NK-92 treated with Interleukin-12 subunit alpha and Interleukin-12 subunit beta, amount 100 ng/mL, for 24 hours (cell line): ENCODE measurements around the gene TNIP2.

ENCODE experiments used
- DNase-seq: peaks from one replicate; lab custom pipeline; 2025; lab: John Stamatoyannopoulos, UW

Gene TNIP2

DNA sequence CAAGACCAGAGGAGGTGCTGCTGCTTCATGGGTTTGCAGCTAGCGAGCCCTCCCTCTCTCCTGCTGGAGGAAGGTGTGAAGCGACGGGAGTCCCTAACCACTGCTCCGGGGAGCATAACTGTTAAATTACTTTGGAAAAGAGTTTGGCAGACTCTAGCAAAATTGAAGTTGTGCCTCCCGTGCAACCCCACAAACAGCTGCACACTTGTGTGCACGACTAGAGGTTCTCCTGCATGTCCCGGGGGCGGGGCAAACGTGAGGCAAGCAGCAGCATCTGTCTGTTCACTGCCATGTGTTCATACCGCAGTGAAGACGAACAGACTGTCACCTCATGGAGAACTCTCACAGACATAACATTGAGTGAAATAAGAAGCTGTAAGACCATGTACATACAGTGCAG, 34.5 kb downstream of the TNIP2 start:
- DNase-seq, result no peak

DNA sequence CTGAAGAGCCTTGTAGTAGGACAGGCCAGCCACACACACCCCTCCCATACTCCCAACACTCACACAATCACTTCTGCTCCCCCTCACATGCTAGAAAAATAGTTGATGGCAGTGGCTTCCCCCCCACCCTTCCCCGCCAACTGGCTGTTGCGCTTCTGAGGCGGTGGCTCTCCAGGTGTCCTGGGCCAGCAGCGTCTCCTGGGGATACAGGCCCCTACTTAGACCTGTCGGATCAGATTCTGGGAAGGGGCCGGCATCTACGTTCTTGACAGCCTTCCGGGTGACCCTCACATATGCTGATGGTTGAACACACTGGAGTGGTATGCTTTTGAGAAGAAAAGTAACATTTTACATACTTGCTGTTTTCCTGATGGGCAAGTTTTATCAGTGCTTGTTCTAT, 39.9 kb downstream of the TNIP2 start:
- no peak for DNase-seq

DNA sequence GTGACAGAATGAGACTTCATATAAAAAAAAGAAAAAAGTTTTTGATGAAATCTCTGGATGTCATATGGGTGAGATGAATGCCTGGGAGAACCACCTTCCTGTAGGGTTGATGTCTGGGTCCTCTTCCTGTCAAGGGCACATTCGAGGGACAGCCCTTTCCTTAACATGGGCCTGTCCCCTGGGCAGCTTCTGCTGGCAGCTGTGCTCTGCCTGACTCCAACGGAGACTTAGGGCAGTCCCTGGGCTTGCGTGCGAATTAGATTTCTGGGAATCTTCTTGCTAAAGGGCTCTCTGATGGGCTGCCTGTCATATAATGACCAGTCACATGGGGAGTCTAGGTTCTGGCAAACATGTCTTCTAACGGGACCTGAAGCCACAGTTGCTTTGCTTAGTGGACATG, 40.7 kb downstream of the TNIP2 start:
- no peak for DNase-seq

DNA sequence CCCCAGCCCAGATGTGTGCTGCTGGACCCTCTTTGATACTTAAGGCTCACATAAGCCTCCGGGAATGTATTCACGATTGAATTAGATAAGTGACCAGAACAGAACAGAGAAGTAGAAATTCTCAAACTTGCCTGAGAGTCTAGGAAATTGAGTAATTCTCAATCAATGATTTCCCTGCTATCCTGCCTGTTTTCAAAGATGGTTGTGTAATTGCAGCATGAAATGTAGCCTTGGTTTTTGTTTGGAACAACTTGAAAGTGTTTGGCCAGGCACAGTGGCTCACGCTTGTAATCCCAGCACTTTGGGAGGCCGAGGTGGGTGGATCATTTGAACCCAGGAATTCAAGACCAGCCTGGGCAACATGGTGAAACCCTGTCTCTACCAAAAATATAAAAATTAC, 41.2 kb downstream of the TNIP2 start:
- no peak for DNase-seq

DNA sequence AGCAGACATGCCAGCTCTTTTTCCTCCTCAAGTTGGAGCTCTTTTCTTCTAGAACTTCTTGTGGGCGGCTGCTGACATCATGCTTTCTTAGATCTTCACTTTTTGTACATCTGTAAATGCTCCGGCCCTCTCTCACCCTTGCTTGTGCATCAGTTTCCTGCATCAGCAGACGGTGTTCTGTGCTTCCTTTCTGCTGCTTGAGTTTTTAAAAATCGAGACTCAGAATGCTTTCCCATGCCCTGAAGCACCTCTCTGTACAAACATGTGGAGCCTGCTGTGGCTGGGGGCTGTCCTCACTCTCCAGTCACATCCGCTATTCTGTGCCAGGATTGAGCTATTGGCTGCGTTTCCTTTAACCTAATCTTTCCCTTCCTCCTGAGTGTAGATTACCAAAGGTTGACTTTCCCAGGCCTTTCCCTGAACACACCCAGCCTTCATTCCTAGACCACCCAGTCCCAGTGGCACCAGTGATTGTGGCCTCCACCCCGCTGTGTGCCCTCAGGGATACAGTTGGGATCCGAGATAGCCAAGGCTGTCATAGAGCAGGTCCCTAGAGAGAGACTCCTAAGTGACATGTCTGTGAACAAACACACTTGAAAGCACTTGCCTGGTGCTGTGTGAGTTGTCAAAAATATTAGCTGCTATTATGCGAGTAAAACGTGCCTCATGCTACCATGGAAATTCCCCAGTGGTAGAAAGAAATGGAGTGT, 41.9 kb downstream of the TNIP2 start:
- DNase-seq, result no peak

DNA sequence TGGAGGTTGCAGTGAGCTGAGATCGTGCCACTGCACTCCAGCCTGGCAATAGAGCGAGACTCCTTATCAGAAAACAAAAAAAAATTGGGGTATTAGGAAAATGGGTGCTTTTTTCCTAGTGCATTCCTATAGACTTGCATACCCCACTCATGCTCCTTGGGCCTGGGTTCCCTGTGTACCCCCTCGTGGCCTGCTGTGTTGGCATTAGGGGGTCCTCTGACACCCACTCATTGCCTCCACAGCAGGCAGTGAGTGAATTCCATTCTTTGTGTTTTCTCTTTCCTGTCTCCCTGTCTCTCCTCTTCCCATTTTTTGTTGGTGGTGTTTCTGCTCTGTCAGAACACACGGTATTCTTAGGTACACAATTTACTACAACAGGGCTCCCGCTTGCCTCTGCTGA, 42.8 kb downstream of the TNIP2 start:
- DNase-seq, result no peak

DNA sequence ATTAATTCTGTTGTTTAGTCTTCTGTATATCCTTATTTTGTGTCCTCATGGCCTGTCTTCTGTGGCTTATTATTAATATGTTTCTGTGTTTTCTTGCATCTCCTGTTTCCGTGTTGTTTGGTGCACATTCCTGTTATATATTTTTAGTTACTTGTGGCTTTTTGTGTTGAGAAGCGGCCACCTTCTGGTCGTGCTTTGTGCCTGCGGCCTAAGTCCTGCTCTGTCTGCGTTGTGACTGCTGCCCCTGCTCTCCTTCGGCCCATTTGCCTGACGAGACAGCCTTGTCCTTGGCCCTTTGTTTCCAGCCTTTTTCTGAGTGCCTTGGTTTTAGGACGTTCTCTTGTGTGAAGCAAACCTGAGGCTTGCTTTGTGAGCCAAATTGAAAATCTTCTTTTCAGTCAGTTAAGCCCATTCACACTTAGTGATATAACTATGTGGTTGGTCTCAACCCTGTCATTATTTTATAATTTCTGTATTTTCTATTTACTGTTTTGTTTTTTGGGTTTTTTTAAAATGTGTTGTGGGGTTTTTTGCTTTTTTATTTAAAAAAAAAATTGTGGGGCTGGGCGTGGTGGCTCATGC, 43.8 kb downstream of the TNIP2 start:
- DNase-seq, result no peak

DNA sequence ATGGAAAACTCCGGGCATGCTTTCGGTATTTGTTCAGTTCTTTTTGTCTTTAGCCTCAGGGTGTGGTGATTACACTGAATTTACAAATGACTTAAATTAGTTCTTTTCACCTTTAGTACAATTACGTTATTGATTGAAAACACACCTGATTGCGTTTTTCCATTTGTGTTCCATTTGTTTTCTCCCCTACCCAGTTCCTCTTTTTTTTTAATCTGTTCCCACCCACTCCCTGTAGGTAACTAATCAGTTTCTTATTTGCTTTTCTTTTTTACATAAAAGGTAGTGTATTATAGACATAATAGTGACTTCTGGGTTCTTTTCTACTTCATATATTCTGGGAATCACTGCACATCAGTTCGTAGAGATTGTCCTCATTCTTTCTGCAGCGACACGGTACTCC, 53.4 kb downstream of the TNIP2 start:
- DNase-seq, result no peak

DNA sequence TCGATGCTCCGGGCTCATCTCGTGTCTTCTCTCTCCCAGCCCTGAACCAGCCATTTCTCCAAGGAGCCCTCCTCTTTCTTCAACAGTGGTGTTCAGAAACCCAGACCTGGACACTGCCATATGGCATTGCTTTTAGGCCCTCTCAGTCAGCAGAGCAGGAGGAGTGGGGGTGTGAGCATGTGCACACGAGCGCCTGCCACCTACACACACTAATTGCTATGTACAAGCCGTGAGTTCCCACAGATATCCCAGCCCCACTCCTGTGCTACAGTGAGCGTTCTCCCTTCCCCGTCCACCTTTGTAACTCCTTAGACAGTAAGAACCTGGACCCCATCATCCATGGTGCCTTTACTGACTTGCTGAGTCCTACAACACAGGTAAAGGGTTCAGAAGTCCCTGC, 53.8 kb downstream of the TNIP2 start:
- DNase-seq, result no peak

DNA sequence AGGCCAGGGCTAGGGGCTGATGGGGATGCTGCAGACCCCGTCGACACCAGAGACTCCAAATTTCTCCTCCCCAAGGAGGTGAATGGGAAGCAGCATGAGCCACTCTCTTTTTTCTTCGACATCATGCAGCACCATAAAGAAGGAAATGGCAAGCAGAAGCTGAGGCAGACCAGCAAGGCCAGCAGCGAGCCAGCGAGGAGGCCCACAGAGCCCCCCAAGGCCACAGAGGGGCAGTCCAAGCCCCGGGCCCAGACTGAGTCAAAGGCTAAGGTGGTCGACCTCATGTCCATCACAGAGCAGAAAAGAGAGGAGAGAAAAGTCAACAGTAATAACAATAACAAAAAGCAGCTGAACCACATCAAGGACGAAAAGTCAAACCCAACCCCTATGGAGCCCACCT, 56.1 kb downstream of the TNIP2 start:
- DNase-seq, result no peak

DNA sequence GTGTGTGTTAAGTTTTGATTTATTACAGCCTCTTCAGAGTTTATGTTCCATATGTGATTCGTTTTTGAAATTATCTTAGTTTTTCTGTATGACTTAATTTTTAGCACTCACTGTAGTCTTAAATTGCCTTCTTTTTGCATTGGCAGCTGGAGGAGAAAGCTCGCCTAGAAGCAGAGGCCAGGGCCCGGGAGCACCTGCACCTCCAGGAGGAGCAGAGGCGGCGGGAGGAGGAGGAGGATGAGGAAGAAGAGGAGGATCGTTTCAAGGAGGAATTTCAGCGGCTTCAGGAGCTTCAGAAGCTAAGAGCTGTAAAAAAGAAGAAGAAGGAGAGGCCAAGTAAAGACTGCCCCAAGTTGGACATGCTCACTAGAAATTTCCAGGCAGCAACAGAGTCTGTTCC, 56.6 kb downstream of the TNIP2 start:
- no peak for DNase-seq

DNA sequence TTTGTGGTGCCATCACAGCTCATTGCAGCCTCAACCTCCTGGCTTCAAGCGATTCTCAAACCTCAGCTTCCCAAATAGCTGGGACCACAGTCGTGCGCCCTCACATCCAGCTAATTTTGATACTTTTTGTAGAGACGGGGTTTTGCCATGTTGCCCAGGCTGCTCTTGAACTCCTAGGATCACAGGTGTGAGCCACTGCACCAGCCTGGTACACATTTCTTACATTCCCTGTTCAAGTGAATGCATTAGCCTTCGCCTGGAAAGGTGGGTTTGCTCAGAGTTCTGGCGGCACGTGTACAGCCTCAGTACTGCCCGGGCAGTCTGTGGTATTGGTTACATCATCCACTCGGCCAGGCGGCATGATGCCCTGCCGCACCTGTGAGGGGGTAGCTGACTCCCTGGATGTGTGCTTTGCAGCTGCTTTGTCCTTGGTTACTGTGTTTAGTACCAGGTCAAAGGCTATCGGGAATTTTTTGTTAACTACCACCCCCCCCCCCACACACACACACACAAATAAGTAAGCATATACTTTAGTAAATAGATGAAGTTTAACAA, 57.1 kb downstream of the TNIP2 start:
- DNase-seq, result no peak

DNA sequence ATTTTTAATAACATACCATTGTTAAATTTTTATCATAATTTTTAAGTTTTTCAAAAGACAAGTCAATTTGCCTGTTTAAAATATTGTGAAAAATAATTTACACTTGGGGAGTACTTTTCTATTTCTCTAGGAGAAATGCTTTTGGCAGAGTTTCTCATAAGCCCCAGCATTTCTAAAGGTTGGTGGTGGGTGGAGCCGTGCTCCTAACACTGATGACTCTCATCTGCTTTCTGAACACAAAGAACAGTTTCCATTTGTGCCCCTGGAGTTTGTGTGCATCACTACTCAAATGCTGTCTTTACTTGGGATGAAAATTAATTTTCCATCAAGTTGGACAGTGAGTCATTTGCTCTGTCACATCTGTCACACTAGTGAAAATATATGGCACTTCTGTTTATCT, 57.6 kb downstream of the TNIP2 start:
- DNase-seq, result no peak

DNA sequence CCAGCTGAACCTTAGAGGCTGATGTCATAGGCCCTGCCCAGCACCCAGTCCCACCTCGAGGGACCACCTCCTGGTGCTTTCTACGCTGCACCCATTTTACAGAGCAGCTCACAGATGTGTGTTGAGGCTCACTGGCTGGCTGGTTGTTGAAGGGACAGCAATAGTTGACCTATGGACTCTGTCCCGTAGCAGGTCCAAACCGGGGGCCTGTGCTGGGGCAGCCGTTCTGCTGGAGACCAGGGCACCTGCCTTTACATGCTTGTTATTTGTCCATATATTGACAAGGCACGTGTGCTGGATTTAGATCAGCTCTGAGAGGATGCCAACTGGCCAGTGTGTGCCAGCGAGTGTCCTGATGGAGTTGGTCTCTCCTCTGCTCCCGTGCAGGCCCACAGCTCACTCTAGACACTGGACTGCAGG, 58.1 kb downstream of the TNIP2 start:
- DNase-seq, result no peak

DNA sequence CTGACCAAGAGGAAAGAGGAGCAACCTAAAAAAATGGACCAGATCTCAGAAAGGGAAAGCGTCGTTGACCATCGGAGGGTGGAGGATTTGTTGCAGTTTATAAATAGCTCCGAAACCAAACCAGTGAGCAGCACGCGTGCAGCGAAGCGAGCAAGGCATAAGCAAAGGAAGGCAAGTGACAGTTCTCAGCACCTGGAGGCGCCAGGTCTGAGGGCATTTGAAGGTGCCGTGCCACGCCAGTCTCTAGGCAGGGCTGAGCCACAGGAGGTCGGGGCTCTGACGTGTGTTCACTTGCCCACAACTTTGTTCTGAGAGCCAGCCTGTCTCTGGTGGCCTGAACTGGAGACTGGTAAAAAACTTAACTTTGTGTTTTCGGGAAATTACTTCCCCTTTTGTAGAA, 59.7 kb downstream of the TNIP2 start:
- DNase-seq, result no peak

DNA sequence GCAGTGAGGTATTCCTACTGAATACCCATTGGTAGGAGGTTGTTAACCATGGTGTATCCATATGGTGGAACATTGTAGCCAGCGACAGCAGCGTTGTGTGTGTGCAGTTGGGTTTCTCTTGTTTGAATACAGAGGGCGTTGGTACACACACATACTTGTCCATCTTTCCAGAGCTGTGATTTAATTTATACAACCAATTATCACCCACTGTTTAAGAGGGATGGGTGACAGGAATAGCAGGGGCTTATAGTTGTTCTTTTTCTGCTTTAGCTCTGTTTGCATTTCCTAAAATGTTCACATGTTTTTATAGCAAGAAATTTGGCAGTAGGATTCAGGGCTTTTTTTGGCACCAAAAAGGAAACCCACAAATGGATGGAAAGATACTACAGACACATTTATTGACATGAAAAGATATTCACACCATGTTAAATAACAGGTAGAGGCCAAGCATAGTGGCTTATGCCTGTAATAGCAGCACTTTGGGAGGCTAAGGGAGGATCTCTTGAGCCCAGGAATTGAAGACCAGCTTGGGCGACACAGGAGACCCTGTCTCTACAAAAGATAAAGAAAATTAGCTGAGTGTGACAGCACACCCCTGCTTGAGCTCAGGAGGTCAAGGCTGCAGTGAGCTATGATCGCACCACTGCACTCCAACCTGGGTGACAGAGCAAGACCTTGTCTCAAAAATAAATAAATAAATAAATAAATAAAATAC, 60.6 kb downstream of the TNIP2 start:
- no peak for DNase-seq

DNA sequence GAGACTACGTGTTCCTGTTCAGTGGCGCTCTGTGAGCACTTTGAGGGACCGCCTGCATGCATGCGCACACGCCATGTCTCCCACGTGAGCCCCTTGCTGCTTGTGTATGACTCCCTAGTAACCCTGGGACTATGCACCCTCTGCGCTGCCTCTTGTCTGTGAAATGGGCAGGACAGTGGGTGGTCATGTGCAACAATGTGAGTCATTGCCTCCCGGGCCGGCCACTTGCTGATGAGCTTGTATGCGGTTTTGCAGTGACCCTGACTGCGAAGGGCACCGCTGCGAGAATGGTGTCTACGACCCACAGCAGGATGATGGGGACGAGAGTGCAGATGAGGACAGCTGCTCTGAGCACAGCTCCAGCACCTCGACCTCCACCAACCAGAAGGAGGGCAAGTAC, 61.4 kb downstream of the TNIP2 start:
- DNase-seq, result no peak

DNA sequence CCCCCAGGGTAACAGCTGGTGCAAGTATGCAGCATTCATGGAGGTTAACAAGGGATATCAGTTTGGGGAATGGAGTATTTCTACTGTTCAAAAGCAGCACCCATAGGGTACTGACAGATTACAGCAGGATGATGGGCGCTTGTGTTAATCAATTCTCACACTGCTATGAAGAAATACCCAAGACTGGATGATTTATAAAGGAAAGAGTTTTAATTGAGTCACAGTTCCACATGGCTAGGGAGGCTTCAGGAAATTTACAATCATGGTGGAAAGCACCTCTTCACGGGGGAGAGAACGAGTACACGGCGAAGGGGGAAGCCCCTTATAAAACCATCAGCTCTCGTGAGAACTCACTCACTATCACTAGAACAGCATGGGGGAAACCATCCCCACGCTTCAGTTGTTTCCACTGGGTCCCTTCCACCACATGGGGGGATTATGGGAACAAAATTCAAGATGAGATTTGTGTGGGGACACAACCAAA, 64.1 kb downstream of the TNIP2 start:
- DNase-seq, result no peak
